Kidney glomerular epithelial cell (primary cell): Measurements from ENCODE around the gene NKX1-1.

Experiments
- DNase-seq: peaks from one replicate; lab custom pipeline; 2025; lab: John Stamatoyannopoulos, UW

Gene NKX1-1

GRCh38 chr4:1416948-1417260 is 10.7 kb upstream of the NKX1-1 start:
- no peak for DNase-seq

- DNase-seq, result no peak
These were observed 10.1 kb upstream of the NKX1-1 start for GRCh38 chr4:1416051-1416947.

GRCh38 chr4:1415681-1415981 is 9.4 kb upstream of the NKX1-1 start:
- no peak for DNase-seq

- DNase-seq, result no peak
These were observed 8.8 kb upstream of the NKX1-1 start for GRCh38 chr4:1414831-1415680.

- DNase-seq, result no peak
These were observed 7.6 kb upstream of the NKX1-1 start for GRCh38 chr4:1413687-1414479.

GRCh38 chr4:1413204-1413663 is 7.0 kb upstream of the NKX1-1 start:
- DNase-seq, result no peak

- DNase-seq, result no peak
These were observed 6.3 kb upstream of the NKX1-1 start for GRCh38 chr4:1412376-1413203.

GRCh38 chr4:1411436-1412375 is 5.5 kb upstream of the NKX1-1 start:
- no peak for DNase-seq

GRCh38 chr4:1410491-1411325 is 4.5 kb upstream of the NKX1-1 start:
- no peak for DNase-seq

- DNase-seq, result no peak
These were observed 3.5 kb upstream of the NKX1-1 start for GRCh38 chr4:1409491-1410425.

GRCh38 chr4:1409079-1409478 is 2.8 kb upstream of the NKX1-1 start:
- DNase-seq, result no peak

GRCh38 chr4:1408418-1408817 is 2.2 kb upstream of the NKX1-1 start:
- no peak for DNase-seq

GRCh38 chr4:1407657-1408333 is 1.6 kb upstream of the NKX1-1 start:
- DNase-seq, result no peak

GRCh38 chr4:1406981-1407656 is 877 bp upstream of the NKX1-1 start:
- DNase-seq, result no peak

GRCh38 chr4:1405636-1406393 is 427 bp downstream of the NKX1-1 start:
- DNase-seq, result no peak

GRCh38 chr4:1405254-1405635 is 997 bp downstream of the NKX1-1 start:
- DNase-seq, result no peak
